Omental fat pad (tissue), 4 donors: Measurements from ENCODE around the gene ALB. TPM values are rescaled to one million over a fixed set of nuclear protein-coding genes. Genes with fewer than 3 reads are reported as not detected.

ENCODE experiments used
- ATAC-seq: fragments of 150-250 bp; one replicate; pipeline ENCODE4 v1.9.1; 2016; ENCODE audit warnings: mild to moderate bottlenecking, moderate library complexity; ENCODE audit not compliant: low FRiP score
- DNase-seq: peaks from one replicate; pipeline ENCODE4 v3.0.0-alpha.2; 2019; ENCODE audit warnings: low spot score
- total RNA-seq, 4 donors: library from RNA; depleted of rRNA; stranded (reverse); fragments of >200 nt; gene quantifications; one replicate each; pipeline ENCODE4 v1.1.0, GENCODE V29; 2016
- TF ChIP-seq, protein P1 (sequence below), 3 donors: fragments of 450-650 bp; IDR thresholded peaks; one replicate each; pipeline ENCODE4 v1.5.1; 2016 to 2017; ENCODE audit warnings: antibody characterized with exemption in 3 of 3, mild to moderate bottlenecking in 3 of 3, moderate library complexity in 2 of 3

ALB gene
- total RNA-seq, 4 donors from 2014 or later: 1.2 TPM; not detected in 3

DNA sequence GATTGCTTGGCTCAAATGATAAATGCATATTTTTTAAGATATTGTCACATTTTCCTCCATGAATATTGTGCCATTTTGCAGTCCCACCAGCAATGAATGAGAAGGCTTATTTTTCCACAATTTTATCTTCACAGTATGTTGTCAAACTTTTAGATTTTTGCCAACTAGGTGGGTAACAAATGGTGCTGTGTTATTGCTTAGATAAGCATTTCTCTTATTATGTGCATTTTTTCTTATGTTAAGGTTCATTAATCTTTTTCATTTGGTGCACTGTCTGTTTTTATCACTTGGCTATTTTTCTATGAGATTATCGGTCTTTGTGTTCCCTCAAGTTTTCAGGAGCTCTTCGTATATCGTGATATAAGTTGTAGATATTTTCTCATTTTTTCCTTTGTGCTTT lies 64.1 kb downstream of the ALB start:
- ATAC-seq (no peak), DNase-seq (no peak)
- TF ChIP-seq, protein P1, sequence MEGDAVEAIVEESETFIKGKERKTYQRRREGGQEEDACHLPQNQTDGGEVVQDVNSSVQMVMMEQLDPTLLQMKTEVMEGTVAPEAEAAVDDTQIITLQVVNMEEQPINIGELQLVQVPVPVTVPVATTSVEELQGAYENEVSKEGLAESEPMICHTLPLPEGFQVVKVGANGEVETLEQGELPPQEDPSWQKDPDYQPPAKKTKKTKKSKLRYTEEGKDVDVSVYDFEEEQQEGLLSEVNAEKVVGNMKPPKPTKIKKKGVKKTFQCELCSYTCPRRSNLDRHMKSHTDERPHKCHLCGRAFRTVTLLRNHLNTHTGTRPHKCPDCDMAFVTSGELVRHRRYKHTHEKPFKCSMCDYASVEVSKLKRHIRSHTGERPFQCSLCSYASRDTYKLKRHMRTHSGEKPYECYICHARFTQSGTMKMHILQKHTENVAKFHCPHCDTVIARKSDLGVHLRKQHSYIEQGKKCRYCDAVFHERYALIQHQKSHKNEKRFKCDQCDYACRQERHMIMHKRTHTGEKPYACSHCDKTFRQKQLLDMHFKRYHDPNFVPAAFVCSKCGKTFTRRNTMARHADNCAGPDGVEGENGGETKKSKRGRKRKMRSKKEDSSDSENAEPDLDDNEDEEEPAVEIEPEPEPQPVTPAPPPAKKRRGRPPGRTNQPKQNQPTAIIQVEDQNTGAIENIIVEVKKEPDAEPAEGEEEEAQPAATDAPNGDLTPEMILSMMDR (IDR thresholded peaks at IDR 0.05): no peak

DNA sequence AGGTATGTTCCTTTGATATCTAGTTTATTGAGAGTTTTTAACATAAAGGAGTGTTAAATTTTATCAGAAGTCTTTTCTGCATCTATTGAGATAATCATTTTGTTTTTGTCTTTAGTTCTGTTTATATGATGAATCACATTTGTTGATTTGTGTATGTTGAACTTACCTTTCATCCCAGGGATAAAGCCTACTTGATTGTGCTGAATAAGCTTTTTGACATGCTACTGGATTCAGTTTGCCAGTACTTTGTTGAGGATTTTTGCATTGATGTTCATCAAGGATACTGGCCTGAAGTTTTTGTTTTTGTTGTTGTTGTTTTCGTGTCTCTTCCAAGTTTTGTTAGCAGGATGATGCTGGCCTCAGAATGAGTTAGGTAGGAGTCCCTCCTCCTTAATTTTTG lies 66.6 kb downstream of the ALB start:
- TF ChIP-seq, protein P1 (IDR thresholded peaks at IDR 0.05): no peak
- DNase-seq: no peak
- ATAC-seq: no peak

Other genes starting within 250 kb of the ALB start
- 10 to 100 TPM; 56.2 to 80.2 (median 60.2) TPM for gene ANKRD17, start 145.5 kb upstream of the ALB start, total RNA-seq
- not detected for gene AFP, start 31.9 kb downstream of the ALB start, total RNA-seq
- gene AFM, start 77.5 kb downstream of the ALB start, total RNA-seq: not detected
- gene RASSF6, start 216.1 kb downstream of the ALB start, total RNA-seq: under 1 TPM in 2 of 4 donors, not detected in 2; 0.31 to 0.46 TPM